K562 (cell line): ENCODE measurements around the gene DNAH17. TPM values are rescaled to one million over a fixed set of nuclear protein-coding genes. Genes with fewer than 3 reads are reported as not detected.
A peak's percentile ranks its signal among the peaks of the same experiment; 100 is the strongest.

Experiments
- ATAC-seq: fragments of 200-7000 bp; cut with Tn5 transposase; 3 replicates; pipeline ENCODE4 v1.9.1; 2020; ENCODE audit warnings: moderate library complexity
- BruUV-seq: library from RNA; stranded (reverse); fragments of 400-500 nt; replicated peaks from 2 replicates; lab custom pipeline; 2021; lab: Mats Ljungman, UMichigan
- CTCF ChIA-PET: fragments of 300-600 bp; formaldehyde crosslinking; extraction: SDS; loops from one replicate; lab custom pipeline; 2021; ENCODE audit warnings: low intra/inter-chr PET ratio; lab: Yijun Ruan, JAX
- POLR2A ChIA-PET: fragments of 300-600, 350-650 bp; sonication (Branson Sonifier 250); formaldehyde crosslinking; extraction: SDS; loops from one replicate; lab custom pipeline; 2021; ENCODE audit warnings: antibody characterized with exemption, inconsistent platforms; lab: Yijun Ruan, JAX
- DNase-seq, 4 experiments: peaks; one replicate each; pipeline versions ENCODE4 v3.0.0 to v3.0.0-alpha.2; 2011 to 2018; ENCODE audit warnings: low spot score in 3 of 4, mixed read lengths in 3 of 4; ENCODE audit errors: extremely low read depth in 1 of 4
- FAIRE-seq: peaks from 2 replicates; lab custom pipeline; 2011; peaks lifted over from hg19 to GRCh38; lab: Jason Lieb, UNC
- H2AFZ ChIP-seq: 2 replicates; pipeline ENCODE4 v1.6.0; 2011; ENCODE audit warnings: low read depth, low read length, control low read depth, inconsistent platforms
- H3K27ac ChIP-seq: fragments of 200-600 bp; 3 replicates; pipeline ENCODE4 v1.8.0; 2011; ENCODE audit warnings: low read depth, mild to moderate bottlenecking, control low read depth, inconsistent platforms, low read length, moderate library complexity, mixed read lengths; ENCODE audit errors: extremely low read depth
- H3K27me3 ChIP-seq, 2 experiments: fragments of 300-600 bp in 1 of 2; 2 replicates in 1 of 2; 3 replicates in 1 of 2; pipeline versions ENCODE4 v1.6.0 to v1.8.0; 2011; ENCODE audit warnings: inconsistent platforms in 2 of 2, low read length in 2 of 2, mild to moderate bottlenecking in 1 of 2, mixed read lengths in 1 of 2, moderate library complexity in 1 of 2; ENCODE audit not compliant: control insufficient read depth in 2 of 2, insufficient read depth in 2 of 2
- H3K36me3 ChIP-seq: fragments of 300-600 bp; 3 replicates; pipeline ENCODE4 v1.8.0; 2011; ENCODE audit warnings: mild to moderate bottlenecking, low read length, inconsistent platforms; ENCODE audit not compliant: control insufficient read depth, insufficient read depth
- H3K4me1 ChIP-seq, 2 experiments: fragments of 200-600 bp in 1 of 2; replicated peaks in 1 of 2; 2 replicates in 1 of 2; 3 replicates in 1 of 2; pipeline versions ENCODE4 v1.5.1 to v1.8.0; 2011; ENCODE audit warnings: inconsistent platforms in 2 of 2, low read length in 2 of 2, mild to moderate bottlenecking in 1 of 2, mixed read lengths in 1 of 2, moderate library complexity in 1 of 2; ENCODE audit not compliant: control insufficient read depth in 2 of 2, insufficient read depth in 2 of 2
- H3K4me2 ChIP-seq: 2 replicates; pipeline ENCODE4 v1.6.1; 2011; ENCODE audit warnings: low read length, control low read depth, inconsistent platforms, mixed read lengths; ENCODE audit not compliant: insufficient read depth
- H3K4me3 ChIP-seq: fragments of 200-600 bp; sonication (generic), shearing (Covaris generic); 2 replicates; pipeline ENCODE4 v1.5.1; 2016; ENCODE audit warnings: control low read depth, inconsistent platforms
- H3K79me2 ChIP-seq: fragments of 200-600 bp; 3 replicates; pipeline ENCODE4 v1.8.0; 2011; ENCODE audit warnings: low read length, inconsistent platforms; ENCODE audit not compliant: control insufficient read depth, insufficient read depth
- H3K9ac ChIP-seq, 2 experiments: 2 replicates each; pipeline versions ENCODE4 v1.6.0 to v1.6.1; 2011; ENCODE audit warnings: low read depth in 2 of 2, low read length in 2 of 2, control low read depth in 1 of 2, inconsistent platforms in 1 of 2, mild to moderate bottlenecking in 1 of 2, mixed read lengths in 1 of 2; ENCODE audit not compliant: insufficient read depth in 1 of 2
- H3K9me1 ChIP-seq: one replicate; pipeline ENCODE4 v1.6.0; 2011; ENCODE audit warnings: inconsistent platforms, mild to moderate bottlenecking, low read length, moderate library complexity; ENCODE audit not compliant: control insufficient read depth, insufficient read depth
- H3K9me3 ChIP-seq: replicated peaks from 2 replicates; pipeline ENCODE4 v1.5.1; 2011; ENCODE audit warnings: low read depth, low read length, inconsistent platforms; ENCODE audit not compliant: control insufficient read depth, insufficient read depth
- H4K20me1 ChIP-seq: replicated peaks from 2 replicates; pipeline ENCODE4 v1.6.1; 2011; ENCODE audit warnings: low read length, inconsistent platforms, mixed read lengths; ENCODE audit not compliant: control insufficient read depth, insufficient read depth
- CREB1 ChIP-seq, 2 experiments: sonication (generic) in 1 of 2; formaldehyde crosslinking in 1 of 2; IDR thresholded peaks; 2 replicates each; pipeline versions ENCODE4 v1.6.1 to v1.8.0; 2012 to 2022; ENCODE audit warnings: inconsistent platforms in 1 of 2, mild to moderate bottlenecking in 1 of 2, missing genetic modification reagents in 1 of 2, moderate library complexity in 1 of 2
- MEF2A ChIP-seq: IDR thresholded peaks from 2 replicates; pipeline ENCODE4 v1.6.1; 2011; ENCODE audit warnings: low read depth, mild to moderate bottlenecking, low read length, moderate library complexity; ENCODE audit not compliant: control insufficient read depth
- STAT5A ChIP-seq: IDR thresholded peaks from 2 replicates; pipeline ENCODE4 v1.6.1; 2012; ENCODE audit warnings: low read length, inconsistent platforms, borderline replicate concordance
- ZNF551 ChIP-seq: fragments of 250-450 bp; sonication (Bioruptor Pico); IDR thresholded peaks from 2 replicates; pipeline ENCODE4 v1.5.0; 2021; ENCODE audit warnings: mild to moderate bottlenecking, moderate library complexity
- ZNF830 ChIP-seq: fragments of 250-450 bp; sonication (Bioruptor Pico); IDR thresholded peaks from 2 replicates; pipeline ENCODE4 v1.5.0; 2021; ENCODE audit warnings: mild to moderate bottlenecking
- whole genome bisulfite sequencing: fragments of 100-300 bp; shearing (Covaris generic); methylation state at CpG from one replicate; pipeline ENCODE4 v1.1.6; 2016; ENCODE audit warnings: low coverage, mixed read lengths; ENCODE audit not compliant: insufficient coverage; ENCODE audit errors: missing lambda C conversion rate; 5-methylcytosine and 5-hydroxymethylcytosine counted together
- in situ Hi-C: fragments of 300-500 bp; cut with MboI; formaldehyde crosslinking; loops from 4 replicates; pipeline ENCODE4 v1.15.0; 2018; ENCODE audit warnings: inconsistent platforms, mixed read lengths
- intact Hi-C: fragments of 100-400 bp; cut with micrococcal nuclease; formaldehyde crosslinking; loops from 2 replicates; pipeline ENCODE4 v1.14.2; 2022
- polyA plus RNA-seq, 8 experiments: library from polyadenylated mRNA; depleted of rRNA in 4 of 8; stranded (reverse) in 5 of 8; unstranded in 3 of 8; fragments of >200 nt; fragmentation: Nextera tagmentation in 2 of 8; fragmentation: Illumina TruSeq in 1 of 8; extraction: Ambion mirVana in 2 of 8; extraction: Trizol in 1 of 8; gene quantifications; 2 replicates each; pipeline versions ENCODE4 v1.2.1 to v1.2.3, GENCODE V29; 2011 to 2014; ENCODE audit warnings: inconsistent platforms in 1 of 8, missing spikeins in 1 of 8
- total RNA-seq, 7 experiments: library from RNA; depleted of rRNA in 6 of 7; stranded (reverse); fragments of >200 nt in 6 of 7; fragmentation: Illumina TruSeq in 2 of 7; extraction: Trizol in 2 of 7; gene quantifications; 2 replicates each; pipeline versions ENCODE4 v1.2.1 to v1.2.3, GENCODE V29; 2011 to 2021; ENCODE audit warnings: low replicate concordance in 1 of 7
- TF ChIP-seq, protein P1 (sequence below): fragments of 250-450 bp; sonication (Bioruptor Pico); IDR thresholded peaks from 2 replicates; pipeline ENCODE4 v1.8.0; 2021; ENCODE audit warnings: borderline replicate concordance, mild to moderate bottlenecking, moderate library complexity; ENCODE audit not compliant: poor library complexity, severe bottlenecking
- TF ChIP-seq, protein P2 (sequence below): sonication (generic); formaldehyde crosslinking; IDR thresholded peaks from 2 replicates; pipeline ENCODE4 v1.8.1; 2023; ENCODE audit warnings: mild to moderate bottlenecking, missing genetic modification reagents
- TF ChIP-seq, protein P3 (sequence below): sonication (generic); formaldehyde crosslinking; IDR thresholded peaks from 2 replicates; pipeline ENCODE4 v1.8.0; 2022; ENCODE audit warnings: mild to moderate bottlenecking, missing genetic modification reagents
- TF ChIP-seq, protein P4 (sequence below): fragments of 250-450 bp; sonication (Bioruptor Pico); IDR thresholded peaks from 2 replicates; pipeline ENCODE4 v1.4.0; 2020; ENCODE audit warnings: mild to moderate bottlenecking, moderate library complexity, borderline replicate concordance
- TF ChIP-seq, protein P5 (sequence below): fragments of 450-650 bp; IDR thresholded peaks from 2 replicates; pipeline ENCODE4 v1.7.1; 2018; ENCODE audit warnings: mild to moderate bottlenecking, low read depth; ENCODE audit not compliant: partially characterized antibody

DNAH17 gene
- total and polyA plus RNA-seq, 9 of the 15 experiments (the other 6 are each of a cell fraction or from before 2014, with no cell fraction given), result under 0.01 to 0.06 (median 0.03) TPM; not detected in 5

DNA sequence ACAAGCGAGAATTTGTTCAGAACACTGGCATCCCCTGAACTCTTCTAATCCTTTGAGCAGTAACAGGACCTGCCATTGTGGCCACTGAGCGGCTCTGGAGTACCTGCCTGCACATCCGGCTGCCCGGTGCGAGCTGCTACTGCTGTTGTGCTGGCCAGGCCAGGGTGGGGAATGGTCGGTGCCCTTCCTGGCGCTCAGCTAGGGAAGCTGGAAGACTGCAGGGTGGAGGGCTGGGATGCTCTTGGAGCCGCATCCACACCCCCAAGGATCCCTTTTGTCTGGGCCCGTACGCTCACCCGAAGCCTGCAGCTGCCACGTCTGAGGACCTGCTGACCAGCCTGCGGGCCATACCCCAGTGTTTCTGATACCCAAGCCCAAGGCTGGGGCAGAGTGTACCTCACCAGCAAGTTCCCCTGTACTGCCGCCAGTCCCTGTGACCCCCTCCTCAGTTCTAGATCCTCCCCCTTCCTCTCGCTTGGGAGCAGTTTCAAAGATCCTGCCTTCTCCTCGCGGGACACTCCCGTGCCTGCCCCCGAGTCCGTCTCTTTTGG lies 149.1 kb downstream of the DNAH17 start:
- Histone ChIP-seq H3K4me2 (no peak overlapping the region), H3K4me1 (peaks cover 0 to 18% of the 10 kb centered on the region in 2 experiments; a peak in 1 of 5 replicates), H3K27ac (no peak overlapping the region), H3K9ac (peak overlapping the region in 1 of 2 experiments; percentile 14; a peak in 1 of 4 replicates), H4K20me1 (no peaks in the 10 kb centered on the region), H3K79me2 (no peaks in the 10 kb centered on the region), H3K4me3 (no peak overlapping the region), H3K36me3 (peaks cover 43% of the 10 kb centered on the region; the same call in 2 of the 3 replicates), H3K9me1 (no peaks in the 10 kb centered on the region), H3K9me3 (no peaks in the 10 kb centered on the region), H3K27me3 (0 out of 5 replicates have a peak, but pooled peaks cover 0 to 1% of the 10 kb centered on the region in 2 experiments), H2AFZ (no peak overlapping the region)
- intact Hi-C loops, result no loop called here
- DNase-seq, result no peak
- ChIA-PET CTCF (no interaction called here), POLR2A (no interaction called here)
- 93% methylated on average over 16 of the region's 20 CpGs for WGBS
- no TSS peak for BruUV-seq
- no peak for FAIRE-seq
- no peak for ATAC-seq
- in situ Hi-C loops, result no loop called here
- no peak for TF ChIP-seq ZNF830 (CRISPR knock-in tag)
- TF ChIP-seq, protein P1, sequence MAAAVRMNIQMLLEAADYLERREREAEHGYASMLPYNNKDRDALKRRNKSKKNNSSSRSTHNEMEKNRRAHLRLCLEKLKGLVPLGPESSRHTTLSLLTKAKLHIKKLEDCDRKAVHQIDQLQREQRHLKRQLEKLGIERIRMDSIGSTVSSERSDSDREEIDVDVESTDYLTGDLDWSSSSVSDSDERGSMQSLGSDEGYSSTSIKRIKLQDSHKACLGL, result no peak
- TF ChIP-seq CREB1 (IDR thresholded peaks at IDR 0.05), result no peak
- TF ChIP-seq CREB1 (CRISPR knock-in tag; IDR thresholded peaks at IDR 0.05), result no peak
- TF ChIP-seq, protein P2, sequence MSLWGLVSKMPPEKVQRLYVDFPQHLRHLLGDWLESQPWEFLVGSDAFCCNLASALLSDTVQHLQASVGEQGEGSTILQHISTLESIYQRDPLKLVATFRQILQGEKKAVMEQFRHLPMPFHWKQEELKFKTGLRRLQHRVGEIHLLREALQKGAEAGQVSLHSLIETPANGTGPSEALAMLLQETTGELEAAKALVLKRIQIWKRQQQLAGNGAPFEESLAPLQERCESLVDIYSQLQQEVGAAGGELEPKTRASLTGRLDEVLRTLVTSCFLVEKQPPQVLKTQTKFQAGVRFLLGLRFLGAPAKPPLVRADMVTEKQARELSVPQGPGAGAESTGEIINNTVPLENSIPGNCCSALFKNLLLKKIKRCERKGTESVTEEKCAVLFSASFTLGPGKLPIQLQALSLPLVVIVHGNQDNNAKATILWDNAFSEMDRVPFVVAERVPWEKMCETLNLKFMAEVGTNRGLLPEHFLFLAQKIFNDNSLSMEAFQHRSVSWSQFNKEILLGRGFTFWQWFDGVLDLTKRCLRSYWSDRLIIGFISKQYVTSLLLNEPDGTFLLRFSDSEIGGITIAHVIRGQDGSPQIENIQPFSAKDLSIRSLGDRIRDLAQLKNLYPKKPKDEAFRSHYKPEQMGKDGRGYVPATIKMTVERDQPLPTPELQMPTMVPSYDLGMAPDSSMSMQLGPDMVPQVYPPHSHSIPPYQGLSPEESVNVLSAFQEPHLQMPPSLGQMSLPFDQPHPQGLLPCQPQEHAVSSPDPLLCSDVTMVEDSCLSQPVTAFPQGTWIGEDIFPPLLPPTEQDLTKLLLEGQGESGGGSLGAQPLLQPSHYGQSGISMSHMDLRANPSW, result no peak
- TF ChIP-seq ZNF551 (CRISPR knock-in tag), result no peak
- TF ChIP-seq MEF2A, result no peak
- TF ChIP-seq, protein P3, sequence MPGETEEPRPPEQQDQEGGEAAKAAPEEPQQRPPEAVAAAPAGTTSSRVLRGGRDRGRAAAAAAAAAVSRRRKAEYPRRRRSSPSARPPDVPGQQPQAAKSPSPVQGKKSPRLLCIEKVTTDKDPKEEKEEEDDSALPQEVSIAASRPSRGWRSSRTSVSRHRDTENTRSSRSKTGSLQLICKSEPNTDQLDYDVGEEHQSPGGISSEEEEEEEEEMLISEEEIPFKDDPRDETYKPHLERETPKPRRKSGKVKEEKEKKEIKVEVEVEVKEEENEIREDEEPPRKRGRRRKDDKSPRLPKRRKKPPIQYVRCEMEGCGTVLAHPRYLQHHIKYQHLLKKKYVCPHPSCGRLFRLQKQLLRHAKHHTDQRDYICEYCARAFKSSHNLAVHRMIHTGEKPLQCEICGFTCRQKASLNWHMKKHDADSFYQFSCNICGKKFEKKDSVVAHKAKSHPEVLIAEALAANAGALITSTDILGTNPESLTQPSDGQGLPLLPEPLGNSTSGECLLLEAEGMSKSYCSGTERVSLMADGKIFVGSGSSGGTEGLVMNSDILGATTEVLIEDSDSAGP, result no peak
- TF ChIP-seq, protein P4, sequence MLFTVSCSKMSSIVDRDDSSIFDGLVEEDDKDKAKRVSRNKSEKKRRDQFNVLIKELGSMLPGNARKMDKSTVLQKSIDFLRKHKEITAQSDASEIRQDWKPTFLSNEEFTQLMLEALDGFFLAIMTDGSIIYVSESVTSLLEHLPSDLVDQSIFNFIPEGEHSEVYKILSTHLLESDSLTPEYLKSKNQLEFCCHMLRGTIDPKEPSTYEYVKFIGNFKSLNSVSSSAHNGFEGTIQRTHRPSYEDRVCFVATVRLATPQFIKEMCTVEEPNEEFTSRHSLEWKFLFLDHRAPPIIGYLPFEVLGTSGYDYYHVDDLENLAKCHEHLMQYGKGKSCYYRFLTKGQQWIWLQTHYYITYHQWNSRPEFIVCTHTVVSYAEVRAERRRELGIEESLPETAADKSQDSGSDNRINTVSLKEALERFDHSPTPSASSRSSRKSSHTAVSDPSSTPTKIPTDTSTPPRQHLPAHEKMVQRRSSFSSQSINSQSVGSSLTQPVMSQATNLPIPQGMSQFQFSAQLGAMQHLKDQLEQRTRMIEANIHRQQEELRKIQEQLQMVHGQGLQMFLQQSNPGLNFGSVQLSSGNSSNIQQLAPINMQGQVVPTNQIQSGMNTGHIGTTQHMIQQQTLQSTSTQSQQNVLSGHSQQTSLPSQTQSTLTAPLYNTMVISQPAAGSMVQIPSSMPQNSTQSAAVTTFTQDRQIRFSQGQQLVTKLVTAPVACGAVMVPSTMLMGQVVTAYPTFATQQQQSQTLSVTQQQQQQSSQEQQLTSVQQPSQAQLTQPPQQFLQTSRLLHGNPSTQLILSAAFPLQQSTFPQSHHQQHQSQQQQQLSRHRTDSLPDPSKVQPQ (CRISPR knock-in tag), result no peak
- TF ChIP-seq STAT5A, result no peak
- TF ChIP-seq, protein P5, sequence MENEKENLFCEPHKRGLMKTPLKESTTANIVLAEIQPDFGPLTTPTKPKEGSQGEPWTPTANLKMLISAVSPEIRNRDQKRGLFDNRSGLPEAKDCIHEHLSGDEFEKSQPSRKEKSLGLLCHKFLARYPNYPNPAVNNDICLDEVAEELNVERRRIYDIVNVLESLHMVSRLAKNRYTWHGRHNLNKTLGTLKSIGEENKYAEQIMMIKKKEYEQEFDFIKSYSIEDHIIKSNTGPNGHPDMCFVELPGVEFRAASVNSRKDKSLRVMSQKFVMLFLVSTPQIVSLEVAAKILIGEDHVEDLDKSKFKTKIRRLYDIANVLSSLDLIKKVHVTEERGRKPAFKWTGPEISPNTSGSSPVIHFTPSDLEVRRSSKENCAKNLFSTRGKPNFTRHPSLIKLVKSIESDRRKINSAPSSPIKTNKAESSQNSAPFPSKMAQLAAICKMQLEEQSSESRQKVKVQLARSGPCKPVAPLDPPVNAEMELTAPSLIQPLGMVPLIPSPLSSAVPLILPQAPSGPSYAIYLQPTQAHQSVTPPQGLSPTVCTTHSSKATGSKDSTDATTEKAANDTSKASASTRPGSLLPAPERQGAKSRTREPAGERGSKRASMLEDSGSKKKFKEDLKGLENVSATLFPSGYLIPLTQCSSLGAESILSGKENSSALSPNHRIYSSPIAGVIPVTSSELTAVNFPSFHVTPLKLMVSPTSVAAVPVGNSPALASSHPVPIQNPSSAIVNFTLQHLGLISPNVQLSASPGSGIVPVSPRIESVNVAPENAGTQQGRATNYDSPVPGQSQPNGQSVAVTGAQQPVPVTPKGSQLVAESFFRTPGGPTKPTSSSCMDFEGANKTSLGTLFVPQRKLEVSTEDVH, result no peak
